Motor neuron (in vitro differentiated cells): ENCODE data around the gene RNF145. TPM values are rescaled to one million over a fixed set of nuclear protein-coding genes. Genes with fewer than 3 reads are reported as not detected.

ENCODE experiments used
- ATAC-seq, 8 experiments: fragments of 200-7000 bp; cut with Tn5 transposase; replicated peaks in 6 of 8; 2 replicates each; pipeline ENCODE4 v1.8.0; 2021; ENCODE audit warnings: mild to moderate bottlenecking in 8 of 8, moderate library complexity in 8 of 8
- H3K27ac ChIP-seq, 2 donors: fragments of 250-450 bp; sonication (Bioruptor Pico); 2 replicates each; pipeline ENCODE4 v1.9.0; 2021; ENCODE audit warnings: antibody characterized with exemption in 2 of 2, mild to moderate bottlenecking in 2 of 2, moderate library complexity in 1 of 2
- H3K4me1 ChIP-seq, 2 donors: fragments of 250-450 bp; sonication (Bioruptor Pico); replicated peaks in 1 of 2; 2 replicates each; pipeline ENCODE4 v1.6.1; 2021; ENCODE audit warnings: antibody characterized with exemption in 2 of 2, mild to moderate bottlenecking in 2 of 2, moderate library complexity in 1 of 2
- H3K4me3 ChIP-seq, 5 donors: fragments of 250-450 bp; sonication (Bioruptor Pico); 2 replicates each; pipeline ENCODE4 v1.9.0; 2021; ENCODE audit warnings: antibody characterized with exemption in 5 of 5, mild to moderate bottlenecking in 5 of 5, moderate library complexity in 4 of 5
- WGBS, 10 experiments: fragments of 450-650 bp; shearing (Covaris generic); methylation state at CpG; one replicate each; pipeline ENCODE4 v1.0.0; 2022; 5-methylcytosine and 5-hydroxymethylcytosine counted together
- in situ Hi-C, 9 experiments: fragments of 400-800 bp; cut with MboI; loops; one replicate each; pipeline ENCODE4 v1.15.0; 2021; ENCODE audit warnings: low sequenced_read_pairs in 9 of 9, low pct_unique_long_range_greater_than_20kb in 2 of 9; ENCODE audit not compliant: unreplicated experiment in 9 of 9
- total RNA-seq, 8 experiments: library from RNA; unstranded; fragments of 300-600 nt; gene quantifications; 2 replicates each; pipeline versions ENCODE4 v1.2.3 to v1.2.4, GENCODE V29; 2022

The RNF145 gene
- total RNA-seq, 8 experiments from 2014 or later = 41.0 to 88.5 (median 49.1) TPM

DNA sequence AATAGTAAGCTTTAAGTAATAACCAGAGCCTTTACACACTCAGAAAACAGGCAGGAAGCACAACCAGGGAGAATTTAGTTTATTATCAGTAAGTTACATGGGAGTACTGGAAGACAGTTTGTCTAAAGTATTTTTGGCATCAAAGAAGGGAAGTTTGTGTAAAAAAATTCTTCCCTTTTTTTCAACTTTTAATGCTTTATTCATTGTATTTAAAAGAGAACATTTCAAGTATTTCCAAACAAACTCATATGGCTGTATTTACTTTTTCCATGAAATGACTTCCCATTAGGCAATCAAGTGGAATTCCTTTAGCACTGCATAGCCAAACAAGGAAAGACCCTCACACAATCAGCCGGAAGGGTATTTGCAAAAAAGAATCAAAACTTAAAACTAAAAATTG, 26.7 kb downstream of the RNF145 start:
- ATAC-seq = no peak
- Histone ChIP-seq H3K4me1 (peaks cover 12 to 14% of the 10 kb centered on the region in 2 donors), H3K4me3 (no peak overlapping the region), H3K27ac (no peak overlapping the region)
- in situ Hi-C loops = no loop called here
- WGBS, 10 experiments = 36 to 100% (median 92%) methylated on average over 1 of the region's 1 CpG; no CpG with 5 or more reads in 1 of the 10 experiments

DNA sequence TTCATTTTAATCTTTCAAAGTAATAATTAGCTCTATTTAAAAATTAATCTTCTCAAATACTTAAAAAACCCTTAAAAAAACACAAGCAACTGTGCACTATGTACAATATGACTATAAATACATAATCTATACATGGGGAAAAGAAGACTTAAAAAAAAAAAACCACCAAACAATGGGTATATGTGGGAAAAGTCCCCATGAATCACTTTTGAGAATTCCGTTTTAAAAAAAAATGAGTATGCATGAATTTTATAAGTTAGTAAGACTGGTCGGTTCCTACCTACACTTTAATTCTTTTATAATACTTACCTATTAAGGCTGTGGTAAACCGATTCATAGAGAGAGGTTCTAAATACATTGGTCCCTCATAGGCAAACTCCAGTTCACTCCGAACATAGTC, 27.7 kb downstream of the RNF145 start:
- Histone ChIP-seq H3K4me3 (no peak overlapping the region), H3K27ac (no peak overlapping the region), H3K4me1 (peaks cover 12 to 14% of the 10 kb centered on the region in 2 donors)
- no peak for ATAC-seq
- in situ Hi-C loops = no loop called here
- WGBS, 10 experiments = 90 to 100% (median 97%) methylated on average over 1 to 4 of the region's 4 CpGs

DNA sequence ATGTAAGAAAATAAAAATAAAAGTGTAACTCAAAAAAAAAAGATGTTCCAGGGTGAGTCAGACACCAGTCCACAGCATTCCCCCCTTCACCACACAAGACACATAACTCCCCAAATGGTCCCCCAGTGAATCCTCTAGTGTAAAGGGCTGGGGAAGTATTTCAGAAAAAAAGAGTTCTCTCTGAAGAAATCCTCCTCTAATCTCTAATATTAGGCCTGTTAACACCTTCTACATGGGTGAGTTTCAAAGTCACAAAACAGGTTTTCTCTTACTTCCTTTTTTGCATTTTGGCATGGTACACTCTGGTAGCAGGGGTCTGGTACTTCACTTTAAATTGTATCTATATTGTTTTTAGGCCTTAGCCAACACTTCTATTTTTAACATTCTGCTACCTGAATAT, 28.2 kb downstream of the RNF145 start:
- H3K4me1 ChIP-seq = peaks cover 12 to 14% of the 10 kb centered on the region in 2 donors
- in situ Hi-C loops = no loop called here
- H3K4me3 ChIP-seq = no peak overlapping the region
- no peak for ATAC-seq
- H3K27ac ChIP-seq = no peak overlapping the region

DNA sequence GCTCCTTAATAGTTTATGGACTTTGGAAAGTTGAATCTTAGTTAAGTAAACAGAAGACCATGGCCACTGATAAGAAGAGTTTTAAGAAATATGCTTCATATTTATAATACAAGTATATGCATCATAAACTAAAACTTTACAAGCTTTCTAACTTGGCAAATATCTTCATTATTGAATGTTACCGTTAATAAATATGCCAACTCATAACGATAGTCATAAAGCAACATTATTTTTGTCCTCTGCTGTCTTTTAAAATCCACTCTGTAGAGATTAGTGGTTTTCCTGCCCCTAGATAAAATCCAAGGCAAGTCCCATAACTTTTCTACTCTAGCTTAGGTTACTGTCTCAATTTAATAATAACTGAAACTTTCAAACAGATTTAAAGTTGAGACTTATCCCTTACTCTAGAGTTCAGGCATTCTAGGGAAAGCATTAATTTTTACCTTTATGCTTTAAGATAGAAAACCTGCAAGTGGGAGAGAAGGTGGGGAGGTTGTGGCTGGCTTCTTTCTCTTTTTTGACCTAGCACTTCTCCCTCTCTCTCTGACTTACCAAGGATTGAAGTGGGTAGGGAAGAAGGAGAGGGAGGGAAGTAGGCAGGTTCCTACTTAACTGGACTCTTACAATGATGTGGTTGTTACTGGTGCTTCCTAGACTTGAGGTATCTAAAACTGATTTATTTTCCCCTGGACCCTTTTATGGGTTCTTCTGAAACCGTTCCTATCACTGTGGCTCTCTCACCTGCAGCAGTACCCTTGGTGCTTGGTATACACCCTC, 29.6 kb downstream of the RNF145 start:
- peaks cover 8 to 9% of the 10 kb centered on the region in 2 donors for H3K4me1 ChIP-seq
- no peak for ATAC-seq
- no peak overlapping the region for H3K4me3 ChIP-seq
- in situ Hi-C loops = no loop called here
- no peak overlapping the region for H3K27ac ChIP-seq
- WGBS, 10 experiments = 48 to 100% (median 100%) methylated on average over 1 to 3 of the region's 3 CpGs

DNA sequence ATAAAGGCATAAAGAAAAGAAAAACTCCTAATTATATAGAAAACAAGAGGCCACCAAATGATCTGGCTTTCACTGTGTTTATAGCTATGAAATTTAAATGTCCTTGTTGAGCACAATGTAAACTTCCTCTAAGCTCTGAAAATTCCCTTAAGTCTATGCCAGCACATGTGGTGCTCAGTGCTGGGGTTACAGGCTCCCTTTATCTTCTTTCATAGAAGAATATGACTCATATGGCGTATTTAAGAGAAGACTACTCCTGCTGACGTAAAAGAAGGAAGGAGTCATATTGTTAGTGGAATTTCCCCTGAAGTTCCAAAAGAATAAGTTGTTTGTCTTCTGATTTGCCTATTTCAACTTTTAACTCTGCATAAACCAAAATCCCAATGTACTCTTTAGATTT, 30.4 kb downstream of the RNF145 start:
- Histone ChIP-seq H3K27ac (no peak overlapping the region), H3K4me1 (peaks cover 4 to 5% of the 10 kb centered on the region in 2 donors), H3K4me3 (no peak overlapping the region)
- in situ Hi-C loops = no loop called here
- peak in 4 of 8 experiments; percentile 10 to 98 (median 95) for ATAC-seq
- WGBS, 10 experiments = 6 to 100% (median 67%) methylated on average over 1 to 2 of the region's 2 CpGs; no CpG with 5 or more reads in 2 of the 10 experiments

DNA sequence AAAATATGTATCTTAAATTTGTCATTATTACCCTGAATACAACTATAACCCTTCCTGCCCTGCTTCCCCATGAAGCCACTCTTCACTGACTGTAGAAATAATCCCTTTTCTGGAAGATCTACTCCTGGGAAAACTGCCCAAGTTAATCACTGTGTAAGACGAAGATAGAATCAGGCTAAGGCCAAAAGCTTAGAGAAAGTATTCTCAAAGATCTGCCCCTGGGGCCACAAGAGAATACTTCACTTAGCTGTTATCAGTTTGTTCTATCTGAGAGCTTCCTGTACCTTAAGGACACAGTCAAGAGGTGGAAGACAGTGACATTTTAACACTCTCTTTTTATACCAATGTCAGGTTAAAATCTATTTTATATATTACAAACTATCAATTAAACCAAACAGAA, 33.8 kb downstream of the RNF145 start:
- in situ Hi-C loops = no loop called here
- 13 to 100% (median 83%) methylated on average over 1 of the region's 1 CpG; no CpG with 5 or more reads in 1 of the 10 experiments for WGBS, 10 experiments
- no peaks in the 10 kb centered on the region for H3K4me1 ChIP-seq
- no peak overlapping the region for H3K4me3 ChIP-seq
- no peak for ATAC-seq
- H3K27ac ChIP-seq = no peak overlapping the region

DNA sequence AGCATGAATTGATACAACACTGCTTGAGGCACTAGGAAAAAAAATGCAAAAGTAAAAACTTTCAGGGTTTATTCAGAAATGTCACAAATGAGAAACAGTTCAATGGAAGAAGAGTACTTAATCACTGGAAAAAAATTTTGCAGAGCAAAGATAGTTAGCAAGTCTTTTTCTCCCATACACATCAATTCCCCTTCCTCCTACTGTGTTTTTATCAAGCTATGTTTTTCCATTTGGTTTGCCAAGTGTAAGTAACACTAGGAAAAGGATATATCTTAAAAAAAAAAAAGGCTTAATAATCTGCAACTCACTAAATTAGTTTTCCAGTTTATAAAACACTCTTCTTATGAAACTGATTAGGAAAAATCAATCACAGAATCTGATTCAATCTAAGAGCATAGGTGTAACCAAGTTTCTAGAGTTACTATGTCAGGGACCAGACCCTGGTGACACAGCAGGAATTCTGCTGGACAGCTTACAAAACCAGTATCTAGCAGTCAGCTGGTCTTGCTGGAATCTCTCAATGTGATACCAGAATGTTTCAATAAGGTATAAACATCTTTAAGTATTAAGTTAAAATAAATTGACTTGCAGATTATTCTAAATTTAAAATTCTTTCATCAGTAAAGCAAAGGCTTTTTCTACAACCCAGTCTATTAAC, 34.7 kb downstream of the RNF145 start:
- H3K4me3 ChIP-seq = no peak overlapping the region
- no peak overlapping the region for H3K27ac ChIP-seq
- H3K4me1 ChIP-seq = no peaks in the 10 kb centered on the region
- in situ Hi-C loops = loop anchor here in 2 of 9 experiments (25.0 kb wide), 1 partner anchor 88 kb away; the partner anchor contains the start of gene UBLCP1 (in 2 of the 2)
- ATAC-seq = peak in 2 of 8 experiments; percentile 22 to 36

DNA sequence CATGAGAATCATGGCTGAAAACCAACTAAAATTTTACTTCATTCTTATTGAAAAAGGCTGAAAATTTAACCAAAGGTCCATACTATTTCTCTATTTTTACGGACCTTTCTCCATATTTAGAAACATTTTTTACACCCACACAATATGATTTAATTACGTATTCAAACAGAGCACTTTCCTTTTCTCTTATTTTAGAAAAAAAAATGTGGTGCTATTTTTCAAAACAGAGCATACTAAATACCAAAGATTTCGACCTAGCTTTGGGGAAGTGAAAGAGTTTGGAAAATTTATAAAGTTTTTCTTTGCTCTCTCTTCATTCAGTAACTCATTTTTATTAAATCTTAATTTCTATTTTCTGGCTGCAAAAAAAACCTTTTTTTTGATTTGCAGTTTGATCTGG, 38.1 kb downstream of the RNF145 start:
- H3K27ac ChIP-seq = no peak overlapping the region
- H3K4me3 ChIP-seq = no peak overlapping the region
- ATAC-seq = no peak
- WGBS, 10 experiments = 65 to 100% (median 91%) methylated on average over 2 to 3 of the region's 3 CpGs
- no peaks in the 10 kb centered on the region for H3K4me1 ChIP-seq
- in situ Hi-C loops = loop anchor here in 2 of 9 experiments (25.0 kb wide), 1 partner anchor 91 kb away; the partner anchor contains the start of gene UBLCP1 (in 2 of the 2)

DNA sequence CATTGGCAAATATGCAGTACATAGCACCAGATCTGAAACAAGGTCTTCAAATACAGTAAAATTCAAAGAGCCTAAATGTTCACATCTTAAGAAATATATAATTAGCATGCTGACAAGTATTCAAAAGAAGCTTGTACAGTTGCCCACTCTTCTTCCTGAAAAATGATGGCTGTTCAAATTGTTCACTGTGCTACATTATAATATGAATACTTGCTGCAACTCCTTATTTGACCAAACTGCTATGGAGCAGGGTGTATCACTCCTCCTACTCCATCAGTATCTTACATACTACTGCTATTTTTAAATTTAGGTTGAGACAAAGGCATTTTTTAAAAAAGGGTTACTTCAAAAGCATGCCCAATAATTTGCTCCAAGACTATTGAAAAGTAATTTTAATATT, 39.3 kb downstream of the RNF145 start:
- no peak for ATAC-seq
- Histone ChIP-seq H3K4me3 (no peak overlapping the region), H3K27ac (no peak overlapping the region), H3K4me1 (no peaks in the 10 kb centered on the region)
- in situ Hi-C loops = loop anchor here in 2 of 9 experiments (25.0 kb wide), 1 partner anchor 92 kb away; the partner anchor contains the start of gene UBLCP1 (in 2 of the 2)

DNA sequence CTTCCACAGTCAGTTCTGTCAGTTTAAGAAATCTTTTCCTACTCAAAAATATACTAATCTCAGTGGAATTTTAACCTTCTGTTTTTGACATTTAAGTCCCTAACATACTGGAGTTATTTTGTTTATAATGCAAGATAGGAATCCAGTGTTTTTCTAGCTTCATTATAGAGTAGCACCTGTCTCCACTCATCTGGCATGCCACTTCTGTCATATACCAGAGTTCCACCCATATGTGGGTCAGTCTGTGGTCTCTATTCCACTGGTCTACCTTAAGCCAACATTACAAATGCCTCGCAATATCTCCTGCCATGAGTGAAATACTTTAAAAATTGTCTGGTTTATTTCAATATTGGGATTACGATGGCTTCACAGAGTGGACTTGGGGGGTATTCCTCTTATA, 42.9 kb downstream of the RNF145 start:
- Histone ChIP-seq H3K4me1 (no peaks in the 10 kb centered on the region), H3K4me3 (no peak overlapping the region), H3K27ac (no peak overlapping the region)
- 83 to 100% (median 100%) methylated on average over 1 to 2 of the region's 2 CpGs; no CpG with 5 or more reads in 3 of the 10 experiments for WGBS, 10 experiments
- in situ Hi-C loops = loop anchor here in 2 of 9 experiments (25.0 kb wide), 1 partner anchor 96 kb away; the partner anchor contains the start of gene UBLCP1 (in 2 of the 2)
- no peak for ATAC-seq

DNA sequence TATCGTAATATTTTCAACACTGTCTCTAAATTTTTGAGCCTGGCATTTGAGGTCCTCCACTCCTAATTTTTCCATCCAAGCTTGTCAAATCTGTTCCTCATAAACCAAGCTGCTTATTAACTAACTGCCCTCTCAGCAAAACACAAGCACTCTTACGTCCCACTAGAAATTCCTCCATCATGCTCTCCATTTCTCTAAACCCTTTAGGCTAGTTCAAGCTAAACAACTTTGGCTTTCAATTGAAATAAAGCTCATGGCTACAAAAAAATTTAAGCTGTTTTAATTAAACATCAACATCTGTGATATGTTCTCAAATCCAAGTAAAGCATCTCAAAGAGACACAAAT, 45.7 kb downstream of the RNF145 start:
- Histone ChIP-seq H3K27ac (no peak overlapping the region), H3K4me3 (no peak overlapping the region), H3K4me1 (no peaks in the 10 kb centered on the region)
- no peak for ATAC-seq
- WGBS, 10 experiments = 75 to 100% (median 96%) methylated on average over 1 to 2 of the region's 2 CpGs; no CpG with 5 or more reads in 2 of the 10 experiments
- in situ Hi-C loops = loop anchor here in 2 of 9 experiments (25.0 kb wide), 1 partner anchor 99 kb away; the partner anchor contains the start of gene UBLCP1 (in 2 of the 2)

DNA sequence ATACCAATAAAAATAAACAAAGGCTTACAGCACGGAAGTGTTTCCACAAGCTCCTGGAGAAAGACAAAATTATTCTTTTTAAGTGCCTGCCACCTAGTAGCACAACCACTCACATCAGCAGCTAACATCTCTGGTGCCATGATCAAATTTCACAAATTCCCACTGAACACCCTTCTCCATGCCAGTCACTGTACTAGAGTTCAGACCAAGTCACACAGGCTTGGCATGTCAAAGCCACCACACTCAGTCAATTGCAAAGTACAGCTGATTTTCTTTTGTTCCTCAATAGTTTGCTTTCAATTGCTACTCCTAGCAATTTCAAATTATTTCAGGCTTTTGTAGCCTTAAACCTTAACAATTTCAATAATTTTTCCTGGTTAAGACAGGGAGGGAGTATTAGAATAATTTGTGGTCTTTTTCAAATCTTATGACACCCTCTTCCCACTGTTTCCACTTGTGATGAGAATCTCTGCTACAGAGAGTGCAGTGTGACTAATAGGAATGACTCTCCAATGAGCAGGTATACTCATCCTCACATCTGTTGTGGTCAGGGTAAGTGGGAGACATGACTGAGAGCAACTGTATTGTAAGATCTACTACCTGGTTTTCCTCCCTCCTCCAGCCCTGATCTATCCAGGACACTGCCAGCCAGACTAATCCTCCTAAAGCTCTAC, 46.2 kb downstream of the RNF145 start:
- no peak overlapping the region for H3K27ac ChIP-seq
- no peak overlapping the region for H3K4me3 ChIP-seq
- H3K4me1 ChIP-seq = no peaks in the 10 kb centered on the region
- in situ Hi-C loops = loop anchor here in 2 of 9 experiments (25.0 kb wide), 1 partner anchor 99 kb away; the partner anchor contains the start of gene UBLCP1 (in 2 of the 2)
- ATAC-seq = no peak
- 63 to 100% (median 100%) methylated on average over 1 of the region's 1 CpG; no CpG with 5 or more reads in 2 of the 10 experiments for WGBS, 10 experiments
